ENCODE measurements around the gene PTK6. TPM values are rescaled to one million over a fixed set of nuclear protein-coding genes. Genes with fewer than 3 reads are reported as not detected.

PTK6 gene
- total and polyA plus RNA-seq, 2 of the 13 experiments (the other 11 are each of a cell fraction or from before 2014, with no cell fraction given), result 0.08 TPM; not detected in 1

- TF ChIP-seq DMAP1 (CRISPR knock-in tag; IDR thresholded peaks at IDR 0.05) (no peak), SATB2 (CRISPR knock-in tag; IDR thresholded peaks at IDR 0.05) (no peak), JUNB (CRISPR knock-in tag; IDR thresholded peaks at IDR 0.05; ENCODE audit: borderline replicate concordance) (no peak), NPAS2 (CRISPR knock-in tag; IDR thresholded peaks at IDR 0.05; ENCODE audit: borderline replicate concordance) (no peak), NFATC3 (CRISPR knock-in tag; IDR thresholded peaks at IDR 0.05) (no peak), MTA3 (CRISPR knock-in tag; IDR thresholded peaks at IDR 0.05) (no peak), ATRX (CRISPR knock-in tag; IDR thresholded peaks at IDR 0.05; ENCODE audit: borderline replicate concordance) (no peak), JUN (CRISPR knock-in tag; IDR thresholded peaks at IDR 0.05) (no peak), ZNF329 (CRISPR knock-in tag; IDR thresholded peaks at IDR 0.05; ENCODE audit: low read depth) (no peak), RXRA (CRISPR knock-in tag; IDR thresholded peaks at IDR 0.05) (0 out of 2 replicates have a peak, but pooled peaks have one; percentile 14), CSRNP1 (CRISPR knock-in tag; IDR thresholded peaks at IDR 0.05) (no peak), NR2F6 (IDR thresholded peaks at IDR 0.05) (no peak), NR2F6 (CRISPR knock-in tag; IDR thresholded peaks at IDR 0.05) (no peak), ZNF333 (CRISPR knock-in tag; IDR thresholded peaks at IDR 0.05; ENCODE audit: borderline replicate concordance) (no peak), ZNF713 (CRISPR knock-in tag; IDR thresholded peaks at IDR 0.05) (no peak), ZNF101 (CRISPR knock-in tag; IDR thresholded peaks at IDR 0.05; ENCODE audit: borderline replicate concordance, low read depth) (no peak), UBTF (CRISPR knock-in tag; IDR thresholded peaks at IDR 0.05) (no peak), ZFP36 (IDR thresholded peaks at IDR 0.05; ENCODE audit: borderline replicate concordance, low read depth, low read length, partially characterized antibody) (no peak), KMT2A (CRISPR knock-in tag; IDR thresholded peaks at IDR 0.05) (no peak), CAMTA2 (CRISPR knock-in tag; IDR thresholded peaks at IDR 0.05; ENCODE audit: borderline replicate concordance) (no peak), DZIP1 (CRISPR knock-in tag; IDR thresholded peaks at IDR 0.05) (no peak), CCDC6 (CRISPR knock-in tag; IDR thresholded peaks at IDR 0.05) (no peak), ZNF737 (CRISPR knock-in tag; IDR thresholded peaks at IDR 0.05; ENCODE audit: borderline replicate concordance) (no peak), NR0B2 (CRISPR knock-in tag; IDR thresholded peaks at IDR 0.05) (no peak), GABPB1 (CRISPR knock-in tag; IDR thresholded peaks at IDR 0.05) (0 out of 2 replicates have a peak, but pooled peaks have one; percentile 6)
Measured at GRCh38 chr20:63555661-63556381, 18.6 kb upstream of the PTK6 start (continued).

All from HepG2 (cell line).